ENCODE measurements around the gene SFXN5. TPM values are rescaled to one million over a fixed set of nuclear protein-coding genes. Genes with fewer than 3 reads are reported as not detected.

The SFXN5 gene
- total RNA-seq, 1 donor from 2014 or later, result 13.7 TPM

GRCh38 chr2:72943540-72944395 lies 127.7 kb downstream of the SFXN5 start:
- no peak overlapping the region for H3K27ac Mint-ChIP-seq (ENCODE audit: unreplicated experiment)
- H3K4me3 Mint-ChIP-seq (ENCODE audit: unreplicated experiment), result no peak overlapping the region
- H3K9me3 Mint-ChIP-seq (ENCODE audit: unreplicated experiment), result peaks cover 12% of the 10 kb centered on the region
- DNase-seq, result no peak
- peaks cover 21% of the 10 kb centered on the region for H3K4me1 Mint-ChIP-seq (ENCODE audit: low read depth, unreplicated experiment)
- no peak for TF ChIP-seq CTCF (IDR thresholded peaks at IDR 0.05; ENCODE audit: partially characterized antibody, unreplicated experiment)
- peaks cover 5% of the 10 kb centered on the region for H3K36me3 Mint-ChIP-seq (ENCODE audit: unreplicated experiment)
- H3K27me3 Mint-ChIP-seq (ENCODE audit: unreplicated experiment), result peaks cover 7% of the 10 kb centered on the region

- no peak overlapping the region for H3K27ac Mint-ChIP-seq (ENCODE audit: unreplicated experiment)
- no peak for DNase-seq
- H3K4me3 Mint-ChIP-seq (ENCODE audit: unreplicated experiment), result no peak overlapping the region
- TF ChIP-seq CTCF (IDR thresholded peaks at IDR 0.05; ENCODE audit: partially characterized antibody, unreplicated experiment), result no peak
- H3K27me3 Mint-ChIP-seq (ENCODE audit: unreplicated experiment), result peaks cover 6% of the 10 kb centered on the region
- peaks cover 8% of the 10 kb centered on the region for H3K36me3 Mint-ChIP-seq (ENCODE audit: unreplicated experiment)
- peaks cover 17% of the 10 kb centered on the region for H3K4me1 Mint-ChIP-seq (ENCODE audit: low read depth, unreplicated experiment)
- peaks cover 12% of the 10 kb centered on the region for H3K9me3 Mint-ChIP-seq (ENCODE audit: unreplicated experiment)
These were observed 128.6 kb downstream of the SFXN5 start for GRCh38 chr2:72942881-72943418.

GRCh38 chr2:72942293-72942692 lies 129.2 kb downstream of the SFXN5 start:
- H3K27me3 Mint-ChIP-seq (ENCODE audit: unreplicated experiment), result peaks cover 6% of the 10 kb centered on the region
- no peak for TF ChIP-seq CTCF (IDR thresholded peaks at IDR 0.05; ENCODE audit: partially characterized antibody, unreplicated experiment)
- H3K4me1 Mint-ChIP-seq (ENCODE audit: low read depth, unreplicated experiment), result peaks cover 13% of the 10 kb centered on the region
- no peak for DNase-seq
- H3K4me3 Mint-ChIP-seq (ENCODE audit: unreplicated experiment), result no peak overlapping the region
- peaks cover 12% of the 10 kb centered on the region for H3K9me3 Mint-ChIP-seq (ENCODE audit: unreplicated experiment)
- H3K27ac Mint-ChIP-seq (ENCODE audit: unreplicated experiment), result no peak overlapping the region
- H3K36me3 Mint-ChIP-seq (ENCODE audit: unreplicated experiment), result peaks cover 8% of the 10 kb centered on the region

GRCh38 chr2:72940786-72941185 lies 130.7 kb downstream of the SFXN5 start:
- Mint-ChIP-seq H3K4me1 (ENCODE audit: low read depth, unreplicated experiment) (peaks cover 8% of the 10 kb centered on the region), H3K27me3 (ENCODE audit: unreplicated experiment) (peaks cover 6% of the 10 kb centered on the region), H3K27ac (ENCODE audit: unreplicated experiment) (no peak overlapping the region), H3K9me3 (ENCODE audit: unreplicated experiment) (peaks cover 8% of the 10 kb centered on the region), H3K36me3 (ENCODE audit: unreplicated experiment) (peaks cover 8% of the 10 kb centered on the region), H3K4me3 (ENCODE audit: unreplicated experiment) (no peak overlapping the region)
- no peak for DNase-seq
- no peak for TF ChIP-seq CTCF (IDR thresholded peaks at IDR 0.05; ENCODE audit: partially characterized antibody, unreplicated experiment)

GRCh38 chr2:72940361-72940760 lies 131.2 kb downstream of the SFXN5 start:
- no peak overlapping the region for H3K27ac Mint-ChIP-seq (ENCODE audit: unreplicated experiment)
- DNase-seq, result no peak
- H3K4me3 Mint-ChIP-seq (ENCODE audit: unreplicated experiment), result no peak overlapping the region
- peaks cover 7% of the 10 kb centered on the region for H3K9me3 Mint-ChIP-seq (ENCODE audit: unreplicated experiment)
- TF ChIP-seq CTCF (IDR thresholded peaks at IDR 0.05; ENCODE audit: partially characterized antibody, unreplicated experiment), result no peak
- H3K36me3 Mint-ChIP-seq (ENCODE audit: unreplicated experiment), result peaks cover 8% of the 10 kb centered on the region
- H3K27me3 Mint-ChIP-seq (ENCODE audit: unreplicated experiment), result peaks cover 7% of the 10 kb centered on the region
- H3K4me1 Mint-ChIP-seq (ENCODE audit: low read depth, unreplicated experiment), result peaks cover 8% of the 10 kb centered on the region
